Kidney (tissue), 14 donors: ENCODE data around the gene FBXW2. TPM values are rescaled to one million over a fixed set of nuclear protein-coding genes. Genes with fewer than 3 reads are reported as not detected.

Experiments
- DNase-seq, 5 donors: peaks; one replicate each; pipeline ENCODE4 v3.0.0-alpha.2; 2013 to 2020
- FAIRE-seq: peaks from 2 replicates; lab custom pipeline; 2012; peaks lifted over from hg19 to GRCh38; lab: Jason Lieb, UNC
- H3K27ac ChIP-seq, 2 donors: one replicate each; pipeline ENCODE4 v1.7.0; 2013; ENCODE audit warnings: low read depth in 2 of 2, low read length in 2 of 2, inconsistent platforms in 1 of 2
- H3K27me3 ChIP-seq: one replicate; pipeline ENCODE4 v1.7.1; 2013; ENCODE audit warnings: low read length, inconsistent platforms; ENCODE audit not compliant: control insufficient read depth, insufficient read depth
- H3K36me3 ChIP-seq, 3 donors: one replicate each; pipeline versions ENCODE4 v1.7.0 to v1.7.1; 2013; ENCODE audit warnings: low read length in 3 of 3, control low read depth in 1 of 3, inconsistent platforms in 1 of 3; ENCODE audit not compliant: insufficient read depth in 3 of 3, control insufficient read depth in 2 of 3
- H3K4me1 ChIP-seq, 3 donors: one replicate each; pipeline versions ENCODE4 v1.7.0 to v1.7.1; 2013; ENCODE audit warnings: low read length in 3 of 3, inconsistent platforms in 1 of 3, low read depth in 1 of 3; ENCODE audit not compliant: control insufficient read depth in 2 of 3, insufficient read depth in 2 of 3
- H3K4me3 ChIP-seq, 3 donors: one replicate each; pipeline versions ENCODE4 v1.7.0 to v1.8.1; 2013; ENCODE audit warnings: low read length in 3 of 3, control low read depth in 1 of 3, inconsistent platforms in 1 of 3
- H3K9ac ChIP-seq, 3 donors: one replicate each; pipeline versions ENCODE4 v1.7.0 to v1.7.1; 2013; ENCODE audit warnings: low read length in 3 of 3, control low read depth in 1 of 3, inconsistent platforms in 1 of 3
- H3K9me3 ChIP-seq, 3 donors: one replicate each; pipeline versions ENCODE4 v1.7.0 to v1.7.1; 2013; ENCODE audit warnings: low read length in 3 of 3, control low read depth in 1 of 3, inconsistent platforms in 1 of 3; ENCODE audit not compliant: control insufficient read depth in 2 of 3, insufficient read depth in 1 of 3
- CTCF ChIP-seq: IDR thresholded peaks from 3 replicates; pipeline ENCODE4 v1.5.1; 2012; ENCODE audit warnings: mild to moderate bottlenecking, moderate library complexity, borderline replicate concordance; ENCODE audit not compliant: insufficient read depth; ENCODE audit errors: extremely low read depth
- intact Hi-C: fragments of 100-400 bp; cut with DNase I; formaldehyde crosslinking; loops from one replicate; pipeline ENCODE4 v1.11.1; 2022
- polyA plus RNA-seq: library from polyadenylated mRNA; stranded (reverse); fragments of 350-450 nt; fragmentation: Illumina TruSeq; extraction: RNeasy Lipid Tissue Mini Kit (QIAGEN cat#74804); gene quantifications from one replicate; pipeline ENCODE4 v1.2.3, GENCODE V29; 2014; ENCODE audit warnings: low read depth, low replicate concordance; ENCODE audit not compliant: insufficient read depth
- total RNA-seq: library from RNA; stranded (reverse); fragmentation: NEBNext Ultra II Directional; extraction: Animal tissue kit (Norgen Biotek cat#: 25700); gene quantifications from one replicate; pipeline ENCODE4 v1.2.1, GENCODE V29; 2021
- donor health status: control.
- donor health status: control.
- donor health status: control.
- donor health status: control.
- donor health status: control.
- donor health status: DM: yes; HTN: yes; CAD: no.
- donor health status: Normal renal cell carcinoma (clear cell type).

Gene FBXW2
- total and polyA plus RNA-seq, 2 donors from 2014 or later = 13.8 to 67.8 TPM

DNA sequence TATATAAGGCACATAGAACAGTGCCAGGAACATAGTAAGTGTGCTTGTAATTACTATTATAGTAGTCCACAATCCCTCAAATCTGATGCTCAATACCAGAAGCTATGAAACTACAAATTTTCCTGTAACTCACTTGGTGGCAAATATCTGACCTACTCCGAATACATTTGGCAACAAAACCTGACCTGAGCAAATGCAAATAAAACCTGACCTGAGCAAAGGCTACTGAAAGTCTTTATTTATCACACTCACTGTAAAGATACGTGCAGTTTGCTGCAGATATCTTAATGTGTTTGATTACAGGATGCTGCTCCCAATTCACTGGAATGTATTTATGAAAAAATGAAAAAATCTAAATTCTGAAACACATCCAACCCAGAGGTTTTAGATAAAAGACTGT lies 86.0 kb downstream of the FBXW2 start:
- DNase-seq = no peak
- Histone ChIP-seq H3K9me3 (no peaks in the 10 kb centered on the region), H3K4me3 (no peak overlapping the region), H3K36me3 (no peaks in the 10 kb centered on the region), H3K27me3 (no peaks in the 10 kb centered on the region), H3K27ac (no peak overlapping the region), H3K4me1 (peaks cover 0 to 4% (median under 1%) of the 10 kb centered on the region in 3 donors), H3K9ac (no peak overlapping the region)
- no peak for TF ChIP-seq CTCF
- intact Hi-C loops = no loop called here
- no peak for FAIRE-seq

Other genes with a start within 250 kb of the FBXW2 start
- 35.3 TPM for gene CDK5RAP2, start 213.2 kb downstream of the FBXW2 start, total RNA-seq
- 20.9 TPM for gene CDK5RAP2, start 213.2 kb downstream of the FBXW2 start, polyA plus RNA-seq
- 20.4 TPM for gene MEGF9, start 78.9 kb downstream of the FBXW2 start, total RNA-seq
- 12.4 TPM for gene MEGF9, start 78.9 kb downstream of the FBXW2 start, polyA plus RNA-seq
- 38.3 TPM for gene PSMD5, start 49.5 kb upstream of the FBXW2 start, total RNA-seq
- gene PSMD5, start 49.5 kb upstream of the FBXW2 start, polyA plus RNA-seq = 17.1 TPM
- 17.4 TPM for gene PHF19, start 83.8 kb upstream of the FBXW2 start, total RNA-seq
- gene PHF19, start 83.8 kb upstream of the FBXW2 start, polyA plus RNA-seq = 6.9 TPM
- gene TRAF1, start 133.4 kb upstream of the FBXW2 start, total RNA-seq = 10.9 TPM
- 3.1 TPM for gene TRAF1, start 133.4 kb upstream of the FBXW2 start, polyA plus RNA-seq